Measurements from ENCODE around the gene NECAB3. TPM values are rescaled to one million over a fixed set of nuclear protein-coding genes. Genes with fewer than 3 reads are reported as not detected.

The NECAB3 gene
- total RNA-seq, 1 donor from 2014 or later, result 19.2 TPM

DNA sequence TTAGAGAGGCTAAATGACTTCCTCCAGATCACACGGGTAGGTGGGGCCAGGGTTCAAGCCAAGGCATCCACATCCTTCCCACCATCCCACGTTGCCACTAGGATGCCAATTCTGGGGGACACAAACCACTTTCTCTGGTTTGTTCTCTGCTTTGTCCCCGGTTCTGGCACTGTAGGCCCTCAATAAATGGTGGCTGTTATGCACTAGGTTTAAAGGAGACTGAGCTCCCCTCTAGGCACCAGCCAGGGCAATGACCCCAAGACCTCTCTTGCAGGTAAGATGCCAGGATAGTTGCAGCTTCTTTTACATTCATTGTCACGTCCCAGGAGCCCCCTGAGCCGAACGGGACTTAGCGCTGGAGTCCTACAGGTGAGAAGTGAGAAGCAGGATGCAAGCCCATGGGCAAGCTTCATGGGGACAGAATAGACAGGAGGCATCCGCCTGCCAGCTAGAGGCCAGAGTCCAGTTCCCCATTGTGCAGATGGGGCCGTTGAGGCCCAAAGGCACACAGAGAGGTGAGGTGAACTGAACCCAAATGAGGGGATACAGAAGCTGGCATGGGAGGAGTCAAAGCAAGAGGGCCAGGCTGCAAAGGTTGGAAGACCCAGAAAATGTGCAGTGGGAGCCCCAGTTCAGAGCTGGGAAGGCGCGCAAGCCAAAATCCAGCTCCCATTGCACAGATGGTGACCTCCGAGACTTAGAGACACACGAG, 45.2 kb upstream of the NECAB3 start:
- no peaks in the 10 kb centered on the region for H3K79me2 ChIP-seq (ENCODE audit: low read depth)
- peak overlapping the region; percentile 81 for H3K4me2 ChIP-seq
- no peak for DNase-seq (ENCODE audit: low spot score)
- peak overlapping the region; percentile 10 for H3K9ac ChIP-seq
- H3K27ac Mint-ChIP-seq, result no peak overlapping the region
- no peaks in the 10 kb centered on the region for H3K9me3 ChIP-seq (ENCODE audit: low read depth)
- peaks cover 5% of the 10 kb centered on the region for H3K4me1 ChIP-seq
- H3K9me3 Mint-ChIP-seq, result no peaks in the 10 kb centered on the region
- TF ChIP-seq EZH2phosphoT487 (IDR thresholded peaks at IDR 0.05), result no peak
- TF ChIP-seq, protein P1, sequence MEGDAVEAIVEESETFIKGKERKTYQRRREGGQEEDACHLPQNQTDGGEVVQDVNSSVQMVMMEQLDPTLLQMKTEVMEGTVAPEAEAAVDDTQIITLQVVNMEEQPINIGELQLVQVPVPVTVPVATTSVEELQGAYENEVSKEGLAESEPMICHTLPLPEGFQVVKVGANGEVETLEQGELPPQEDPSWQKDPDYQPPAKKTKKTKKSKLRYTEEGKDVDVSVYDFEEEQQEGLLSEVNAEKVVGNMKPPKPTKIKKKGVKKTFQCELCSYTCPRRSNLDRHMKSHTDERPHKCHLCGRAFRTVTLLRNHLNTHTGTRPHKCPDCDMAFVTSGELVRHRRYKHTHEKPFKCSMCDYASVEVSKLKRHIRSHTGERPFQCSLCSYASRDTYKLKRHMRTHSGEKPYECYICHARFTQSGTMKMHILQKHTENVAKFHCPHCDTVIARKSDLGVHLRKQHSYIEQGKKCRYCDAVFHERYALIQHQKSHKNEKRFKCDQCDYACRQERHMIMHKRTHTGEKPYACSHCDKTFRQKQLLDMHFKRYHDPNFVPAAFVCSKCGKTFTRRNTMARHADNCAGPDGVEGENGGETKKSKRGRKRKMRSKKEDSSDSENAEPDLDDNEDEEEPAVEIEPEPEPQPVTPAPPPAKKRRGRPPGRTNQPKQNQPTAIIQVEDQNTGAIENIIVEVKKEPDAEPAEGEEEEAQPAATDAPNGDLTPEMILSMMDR (IDR thresholded peaks at IDR 0.05), result no peak
- TF ChIP-seq EZH2 (IDR thresholded peaks at IDR 0.05), result no peak
- H3K4me1 Mint-ChIP-seq, result peaks cover 8% of the 10 kb centered on the region
- peak overlapping the region; percentile 85 for H3K4me3 Mint-ChIP-seq
- no peaks in the 10 kb centered on the region for H3K36me3 ChIP-seq
- H3F3A ChIP-seq (ENCODE audit: low read depth), result peaks cover 9% of the 10 kb centered on the region
- H4K20me1 ChIP-seq (ENCODE audit: low read depth), result no peaks in the 10 kb centered on the region
- no peaks in the 10 kb centered on the region for H3K27me3 ChIP-seq
- no peak overlapping the region for H3K27ac ChIP-seq
- H3K4me3 ChIP-seq, result peak overlapping the region; percentile 57
- H2AFZ ChIP-seq (replicated peaks), result peak overlapping the region; percentile 95
- H3K36me3 Mint-ChIP-seq, result no peaks in the 10 kb centered on the region
- no peaks in the 10 kb centered on the region for H3K27me3 Mint-ChIP-seq (ENCODE audit: insufficient read depth, low read depth)

DNA sequence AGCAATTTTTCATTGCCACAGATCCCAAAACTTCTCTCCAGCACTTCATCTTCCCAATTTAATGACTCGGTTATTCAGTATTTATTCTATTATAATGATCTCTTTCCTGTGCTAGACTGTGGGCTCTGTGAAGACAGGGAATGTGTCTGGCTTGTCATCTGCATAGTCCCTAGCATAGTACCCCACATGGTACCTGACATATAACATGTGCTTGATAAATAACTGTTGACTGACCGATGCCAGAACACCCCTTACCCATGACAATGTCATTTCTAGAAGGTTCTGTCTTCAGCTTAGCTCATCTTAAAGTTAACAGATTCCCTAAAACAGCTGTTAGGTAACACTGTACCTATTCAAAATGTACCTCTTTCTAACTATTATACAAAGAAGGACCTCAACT, 42.3 kb upstream of the NECAB3 start:
- Mint-ChIP-seq H3K36me3 (no peaks in the 10 kb centered on the region), H3K27me3 (ENCODE audit: insufficient read depth, low read depth) (peaks cover 2% of the 10 kb centered on the region), H3K4me1 (peaks cover 8% of the 10 kb centered on the region), H3K27ac (no peak overlapping the region), H3K4me3 (no peak overlapping the region), H3K9me3 (no peaks in the 10 kb centered on the region)
- no peaks in the 10 kb centered on the region for H3K36me3 ChIP-seq
- no peaks in the 10 kb centered on the region for H3K9me3 ChIP-seq (ENCODE audit: low read depth)
- H3K4me1 ChIP-seq, result peaks cover 5% of the 10 kb centered on the region
- peaks cover 9% of the 10 kb centered on the region for H3F3A ChIP-seq (ENCODE audit: low read depth)
- H3K27me3 ChIP-seq, result no peaks in the 10 kb centered on the region
- TF ChIP-seq EZH2 (IDR thresholded peaks at IDR 0.05) (no peak), EZH2phosphoT487 (IDR thresholded peaks at IDR 0.05) (no peak)
- TF ChIP-seq, protein P1 (IDR thresholded peaks at IDR 0.05), result no peak
- H3K79me2 ChIP-seq (ENCODE audit: low read depth), result no peaks in the 10 kb centered on the region
- H3K4me2 ChIP-seq, result no peak overlapping the region
- no peak overlapping the region for H3K9ac ChIP-seq
- no peak overlapping the region for H3K27ac ChIP-seq
- no peak overlapping the region for H3K4me3 ChIP-seq
- no peak overlapping the region for H2AFZ ChIP-seq (replicated peaks)
- DNase-seq (ENCODE audit: low spot score), result no peak
- H4K20me1 ChIP-seq (ENCODE audit: low read depth), result no peaks in the 10 kb centered on the region

DNA sequence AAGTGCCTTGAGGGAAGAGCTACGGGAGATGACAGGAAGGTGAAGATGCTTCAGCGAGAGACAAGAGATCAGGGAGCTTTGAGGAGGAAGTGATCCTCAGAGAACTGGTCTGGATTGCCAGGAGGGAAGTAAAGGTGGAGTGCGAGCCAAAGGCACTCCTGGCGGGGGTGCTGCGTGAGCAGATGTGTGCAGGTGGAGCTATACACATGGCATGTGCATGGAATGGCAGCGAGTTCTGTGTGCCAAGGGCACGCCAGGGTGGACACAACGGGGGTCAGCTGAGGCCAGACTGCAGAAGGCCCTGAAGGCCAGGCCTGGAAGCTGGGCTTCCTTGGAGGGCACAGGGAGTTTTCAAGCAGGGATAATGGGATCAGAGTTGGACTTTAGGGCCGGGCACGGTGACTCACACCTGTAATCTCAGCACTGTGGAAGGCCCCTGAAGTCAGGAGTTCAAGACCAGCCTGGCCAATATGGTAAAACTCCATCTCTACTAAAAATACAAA, 39.7 kb upstream of the NECAB3 start:
- peaks cover 2% of the 10 kb centered on the region for H3K27me3 Mint-ChIP-seq (ENCODE audit: insufficient read depth, low read depth)
- Histone ChIP-seq H3K79me2 (ENCODE audit: low read depth) (no peaks in the 10 kb centered on the region), H3F3A (ENCODE audit: low read depth) (no peaks in the 10 kb centered on the region), H3K36me3 (no peaks in the 10 kb centered on the region), H3K27ac (no peak overlapping the region), H4K20me1 (ENCODE audit: low read depth) (no peaks in the 10 kb centered on the region), H3K9me3 (ENCODE audit: low read depth) (no peaks in the 10 kb centered on the region), H3K4me2 (no peak overlapping the region), H3K4me1 (no peaks in the 10 kb centered on the region), H3K4me3 (no peak overlapping the region), H3K9ac (no peak overlapping the region), H2AFZ (replicated peaks) (no peak overlapping the region), H3K27me3 (no peaks in the 10 kb centered on the region)
- DNase-seq (ENCODE audit: low spot score), result no peak
- H3K9me3 Mint-ChIP-seq, result no peaks in the 10 kb centered on the region
- TF ChIP-seq EZH2 (IDR thresholded peaks at IDR 0.05) (no peak), EZH2phosphoT487 (IDR thresholded peaks at IDR 0.05) (no peak)
- TF ChIP-seq, protein P1 (IDR thresholded peaks at IDR 0.05), result no peak
- no peak overlapping the region for H3K4me3 Mint-ChIP-seq
- no peaks in the 10 kb centered on the region for H3K4me1 Mint-ChIP-seq
- no peaks in the 10 kb centered on the region for H3K36me3 Mint-ChIP-seq
- H3K27ac Mint-ChIP-seq, result no peak overlapping the region
